Osteoblast (primary cell): ENCODE results near the gene LAMP2. TPM values are rescaled to one million over a fixed set of nuclear protein-coding genes. Genes with fewer than 3 reads are reported as not detected.
A peak's percentile ranks its signal among the peaks of the same experiment; 100 is the strongest.

ENCODE experiments used
- DNase-seq: peaks from one replicate; pipeline ENCODE4 v3.0.0; 2011; ENCODE audit warnings: low spot score, mixed read lengths; ENCODE audit not compliant: insufficient read length; ENCODE audit errors: missing footprints
- H2AFZ ChIP-seq: 2 replicates; pipeline ENCODE4 v1.6.0; 2011; ENCODE audit warnings: mild to moderate bottlenecking, low read length
- H3K27ac ChIP-seq: 2 replicates; pipeline ENCODE4 v1.5.1; 2011; ENCODE audit warnings: mild to moderate bottlenecking, low read depth, low read length, moderate library complexity
- H3K27me3 ChIP-seq: 2 replicates; pipeline ENCODE4 v1.6.0; 2012; ENCODE audit warnings: mild to moderate bottlenecking, control low read depth, inconsistent platforms, low read length, moderate library complexity; ENCODE audit not compliant: insufficient read depth
- H3K36me3 ChIP-seq: 2 replicates; pipeline ENCODE4 v1.5.1; 2011; ENCODE audit warnings: mild to moderate bottlenecking, low read length, control low read depth, moderate library complexity; ENCODE audit not compliant: insufficient read depth
- H3K4me1 ChIP-seq: 2 replicates; pipeline ENCODE4 v1.5.1; 2011; ENCODE audit warnings: mild to moderate bottlenecking, low read length, control low read depth, moderate library complexity; ENCODE audit not compliant: insufficient read depth
- H3K4me2 ChIP-seq: 2 replicates; pipeline ENCODE4 v1.6.0; 2011; ENCODE audit warnings: mild to moderate bottlenecking, low read length; ENCODE audit not compliant: insufficient read depth
- H3K4me3 ChIP-seq: fragments of 200-600 bp; sonication (generic); 3 replicates; pipeline ENCODE4 v1.5.1; 2012; ENCODE audit warnings: mild to moderate bottlenecking, low read length, inconsistent platforms; ENCODE audit not compliant: insufficient read depth
- H3K79me2 ChIP-seq: 2 replicates; pipeline ENCODE4 v1.6.0; 2012; ENCODE audit warnings: mild to moderate bottlenecking, low read length, control low read depth, inconsistent platforms; ENCODE audit not compliant: insufficient read depth
- H3K9me3 ChIP-seq: 2 replicates; pipeline ENCODE4 v1.5.1; 2011; ENCODE audit warnings: low read depth, low read length, control low read depth
- H4K20me1 ChIP-seq: 2 replicates; pipeline ENCODE4 v1.6.0; 2012; ENCODE audit warnings: mild to moderate bottlenecking, low read length, control low read depth; ENCODE audit not compliant: insufficient read depth
- total RNA-seq: library from RNA; depleted of rRNA; stranded (reverse); fragments of >200 nt; gene quantifications from 2 replicates; pipeline ENCODE4 v1.2.3, GENCODE V29; 2012
- TF ChIP-seq, protein P1 (sequence below): IDR thresholded peaks from 2 replicates; pipeline ENCODE4 v1.5.1; 2011; ENCODE audit warnings: mild to moderate bottlenecking, low read depth, low read length, moderate library complexity; ENCODE audit errors: extremely low read depth

LAMP2 gene
- total RNA-seq, 1 donor, result 237 TPM

DNA sequence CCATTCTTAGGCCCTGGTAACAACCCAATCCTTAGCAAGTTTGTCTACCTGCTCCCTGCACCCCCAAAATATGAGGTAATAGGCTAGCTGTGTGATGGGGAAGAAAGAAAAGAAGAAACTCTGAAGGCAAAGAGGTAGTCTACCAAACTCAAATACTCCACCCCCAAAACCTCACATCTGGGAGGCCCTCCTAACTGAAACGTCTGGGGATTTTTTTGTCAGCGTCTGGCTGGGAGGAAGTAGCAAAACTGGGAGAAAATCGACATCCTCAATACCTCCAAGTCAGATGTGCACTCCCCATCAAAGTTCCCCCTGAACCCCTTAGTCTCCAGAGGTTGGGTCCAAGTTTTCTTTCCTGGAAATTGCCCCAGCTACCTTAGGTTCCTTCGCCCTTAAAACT lies 1.0 kb downstream of the LAMP2 start:
- DNase-seq, result no peak
- peak overlapping the region; percentile 78 for H3K4me2 ChIP-seq
- H3K27me3 ChIP-seq, result no peaks in the 10 kb centered on the region
- peak overlapping the region; percentile 67 for H3K27ac ChIP-seq
- peaks cover 53% of the 10 kb centered on the region for H3K79me2 ChIP-seq
- no peaks in the 10 kb centered on the region for H3K4me1 ChIP-seq
- peak overlapping the region; percentile 82 for H3K4me3 ChIP-seq
- H4K20me1 ChIP-seq, result peaks cover 6% of the 10 kb centered on the region
- TF ChIP-seq, protein P1, sequence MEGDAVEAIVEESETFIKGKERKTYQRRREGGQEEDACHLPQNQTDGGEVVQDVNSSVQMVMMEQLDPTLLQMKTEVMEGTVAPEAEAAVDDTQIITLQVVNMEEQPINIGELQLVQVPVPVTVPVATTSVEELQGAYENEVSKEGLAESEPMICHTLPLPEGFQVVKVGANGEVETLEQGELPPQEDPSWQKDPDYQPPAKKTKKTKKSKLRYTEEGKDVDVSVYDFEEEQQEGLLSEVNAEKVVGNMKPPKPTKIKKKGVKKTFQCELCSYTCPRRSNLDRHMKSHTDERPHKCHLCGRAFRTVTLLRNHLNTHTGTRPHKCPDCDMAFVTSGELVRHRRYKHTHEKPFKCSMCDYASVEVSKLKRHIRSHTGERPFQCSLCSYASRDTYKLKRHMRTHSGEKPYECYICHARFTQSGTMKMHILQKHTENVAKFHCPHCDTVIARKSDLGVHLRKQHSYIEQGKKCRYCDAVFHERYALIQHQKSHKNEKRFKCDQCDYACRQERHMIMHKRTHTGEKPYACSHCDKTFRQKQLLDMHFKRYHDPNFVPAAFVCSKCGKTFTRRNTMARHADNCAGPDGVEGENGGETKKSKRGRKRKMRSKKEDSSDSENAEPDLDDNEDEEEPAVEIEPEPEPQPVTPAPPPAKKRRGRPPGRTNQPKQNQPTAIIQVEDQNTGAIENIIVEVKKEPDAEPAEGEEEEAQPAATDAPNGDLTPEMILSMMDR, result no peak
- no peaks in the 10 kb centered on the region for H3K36me3 ChIP-seq
- H2AFZ ChIP-seq, result no peak overlapping the region
- H3K9me3 ChIP-seq, result no peaks in the 10 kb centered on the region

DNA sequence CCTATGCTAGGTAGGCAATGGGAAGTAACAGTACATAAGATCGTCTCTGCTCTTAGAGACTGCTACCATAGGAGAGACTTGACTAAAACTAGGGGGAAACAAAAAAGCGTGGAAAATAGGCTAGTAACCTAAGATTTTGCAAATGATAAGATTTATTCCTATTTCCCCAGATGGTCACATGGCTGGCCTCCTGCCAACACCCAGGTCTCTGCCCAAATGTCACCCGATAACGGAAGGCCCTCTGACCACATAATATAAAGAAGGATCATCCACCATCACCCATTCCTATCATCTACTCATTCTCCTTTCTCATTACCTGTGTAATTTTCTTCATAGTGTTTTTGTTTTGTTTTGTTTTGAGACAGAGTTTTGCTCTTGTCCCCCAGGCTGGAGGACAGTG lies 4.7 kb downstream of the LAMP2 start:
- peaks cover 90% of the 10 kb centered on the region for H3K79me2 ChIP-seq

DNA sequence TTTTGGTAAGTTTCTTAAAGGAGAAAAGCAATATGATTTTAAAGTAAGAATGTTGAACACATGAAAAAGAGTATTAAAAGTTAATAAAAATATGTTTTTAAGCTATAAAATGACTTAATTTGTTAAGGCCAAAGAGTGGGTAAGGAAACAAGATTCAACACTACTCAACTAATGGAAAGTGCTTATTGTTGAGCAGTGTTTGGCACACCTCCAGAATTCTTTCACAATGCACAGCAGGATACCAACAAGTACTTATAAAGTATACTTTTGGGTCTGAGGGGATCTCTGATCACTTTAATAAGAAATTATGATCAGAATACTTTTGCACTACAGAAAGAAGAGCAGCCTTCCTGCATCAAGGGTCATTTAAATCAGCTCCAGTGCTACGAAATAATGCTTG lies 5.9 kb downstream of the LAMP2 start:
- Histone ChIP-seq H3K36me3 (no peaks in the 10 kb centered on the region), H4K20me1 (peaks cover 8% of the 10 kb centered on the region), H3K4me2 (no peak overlapping the region), H2AFZ (no peak overlapping the region), H3K4me1 (peaks cover 3% of the 10 kb centered on the region), H3K27me3 (no peaks in the 10 kb centered on the region), H3K79me2 (peaks cover 93% of the 10 kb centered on the region), H3K4me3 (no peak overlapping the region), H3K27ac (no peak overlapping the region), H3K9me3 (no peaks in the 10 kb centered on the region)
- DNase-seq, result no peak
- TF ChIP-seq, protein P1, result no peak

More for the DNA sequence above, 4.7 kb downstream of the LAMP2 start:
- Histone ChIP-seq H3K9me3 (no peaks in the 10 kb centered on the region), H2AFZ (no peak overlapping the region), H3K4me3 (no peak overlapping the region), H3K27me3 (no peaks in the 10 kb centered on the region), H3K4me2 (no peak overlapping the region), H3K36me3 (no peaks in the 10 kb centered on the region), H3K4me1 (no peaks in the 10 kb centered on the region), H3K27ac (no peak overlapping the region), H4K20me1 (peaks cover 6% of the 10 kb centered on the region)
- no peak for DNase-seq
- TF ChIP-seq, protein P1, result no peak

DNA sequence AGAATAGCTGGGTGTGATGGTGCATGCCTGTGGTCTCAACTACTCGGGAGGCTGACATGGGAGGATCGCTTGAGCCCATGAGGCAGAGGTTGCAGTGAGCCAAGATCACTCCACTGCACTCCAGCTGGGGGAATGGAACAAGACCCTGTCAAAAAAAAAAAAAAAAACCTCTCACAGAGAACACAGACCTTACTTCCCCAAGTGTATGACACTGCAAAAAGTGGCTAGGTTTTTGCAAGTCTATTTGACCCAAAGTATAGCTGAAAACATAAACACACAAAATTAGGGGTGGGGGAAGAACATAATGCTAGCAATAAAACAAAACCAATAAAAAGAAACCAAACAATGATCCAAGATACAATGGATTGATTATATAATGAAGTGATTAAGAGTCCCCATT lies 6.7 kb downstream of the LAMP2 start:
- H3K27me3 ChIP-seq, result no peaks in the 10 kb centered on the region
- H4K20me1 ChIP-seq, result peaks cover 10% of the 10 kb centered on the region
- H3K4me1 ChIP-seq, result peaks cover 9% of the 10 kb centered on the region
- H3K4me3 ChIP-seq, result no peak overlapping the region
- no peak overlapping the region for H3K27ac ChIP-seq
- H3K4me2 ChIP-seq, result no peak overlapping the region
- H3K79me2 ChIP-seq, result peaks cover 86% of the 10 kb centered on the region
- DNase-seq, result no peak
- H2AFZ ChIP-seq, result no peak overlapping the region
- no peaks in the 10 kb centered on the region for H3K36me3 ChIP-seq
- TF ChIP-seq, protein P1, result no peak
- H3K9me3 ChIP-seq, result no peaks in the 10 kb centered on the region
